ENCODE results near the gene SLC9A3.

SLC9A3 gene

GRCh38 chr5:524973-525761 is 918 bp upstream of the SLC9A3 start:
- H3K4me1 Mint-ChIP-seq: peaks cover 52% of the 10 kb centered on the region
- no peak for TF ChIP-seq CTCF (IDR thresholded peaks at IDR 0.05)
- H3K9me3 Mint-ChIP-seq: peaks cover 3% of the 10 kb centered on the region
- H3K4me3 Mint-ChIP-seq: peak overlapping the region; percentile 74
- no peak for DNase-seq
- H3K27ac Mint-ChIP-seq: no peak overlapping the region
- H3K36me3 Mint-ChIP-seq (ENCODE audit: low read depth): no peaks in the 10 kb centered on the region
- peaks cover 84% of the 10 kb centered on the region for H3K27me3 Mint-ChIP-seq (ENCODE audit: low read depth, poor library complexity)

- Mint-ChIP-seq H3K27ac (no peak overlapping the region), H3K27me3 (ENCODE audit: low read depth, poor library complexity) (peaks cover 74% of the 10 kb centered on the region), H3K36me3 (ENCODE audit: low read depth) (no peaks in the 10 kb centered on the region), H3K9me3 (no peaks in the 10 kb centered on the region), H3K4me3 (peak overlapping the region; percentile 76), H3K4me1 (peaks cover 43% of the 10 kb centered on the region)
- peak; percentile 64 for DNase-seq
- no peak for TF ChIP-seq CTCF (IDR thresholded peaks at IDR 0.05)
Observed at GRCh38 chr5:523441-524222, 617 bp downstream of the SLC9A3 start.

DNA sequence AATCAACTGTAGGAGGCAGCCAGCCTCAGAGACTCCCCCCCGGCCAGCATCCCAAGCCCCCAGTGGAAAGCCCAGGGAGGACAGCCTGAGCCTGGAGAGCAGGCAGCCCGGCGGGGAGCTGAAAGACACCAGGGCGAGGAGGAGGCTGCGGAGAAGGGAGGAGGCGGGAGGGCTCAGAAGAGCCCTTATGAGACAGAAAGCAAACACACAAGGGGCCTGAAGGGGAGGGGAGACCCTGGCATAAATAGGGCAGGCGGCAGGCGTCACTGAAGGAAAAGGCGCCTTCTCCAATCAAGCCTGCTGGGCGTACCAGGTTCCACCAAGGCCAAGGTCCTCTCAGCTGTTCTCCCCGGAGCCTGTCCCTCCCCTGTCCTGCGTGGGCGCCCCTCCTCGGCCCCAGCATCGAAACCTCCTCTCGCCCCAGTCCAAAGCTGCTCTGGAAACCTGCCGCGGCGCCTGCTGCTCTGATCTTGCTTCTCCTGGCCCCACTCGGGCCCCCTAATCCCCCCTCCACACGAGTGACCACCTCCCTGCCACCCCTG is 1.3 kb downstream of the SLC9A3 start:
- Mint-ChIP-seq H3K27me3 (ENCODE audit: low read depth, poor library complexity) (peaks cover 75% of the 10 kb centered on the region), H3K9me3 (peaks cover under 1% of the 10 kb centered on the region), H3K4me3 (peak overlapping the region; percentile 76), H3K4me1 (peaks cover 43% of the 10 kb centered on the region), H3K36me3 (ENCODE audit: low read depth) (no peaks in the 10 kb centered on the region), H3K27ac (no peak overlapping the region)
- TF ChIP-seq CTCF (IDR thresholded peaks at IDR 0.05): no peak
- DNase-seq: no peak

GRCh38 chr5:522116-522515 is 2.1 kb downstream of the SLC9A3 start:
- no peak for TF ChIP-seq CTCF (IDR thresholded peaks at IDR 0.05)
- H3K4me3 Mint-ChIP-seq: peak overlapping the region; percentile 45
- DNase-seq: no peak
- H3K36me3 Mint-ChIP-seq (ENCODE audit: low read depth): no peaks in the 10 kb centered on the region
- H3K4me1 Mint-ChIP-seq: peaks cover 43% of the 10 kb centered on the region
- H3K27ac Mint-ChIP-seq: no peak overlapping the region
- peaks cover 7% of the 10 kb centered on the region for H3K9me3 Mint-ChIP-seq
- H3K27me3 Mint-ChIP-seq (ENCODE audit: low read depth, poor library complexity): peaks cover 75% of the 10 kb centered on the region

- no peak for TF ChIP-seq CTCF (IDR thresholded peaks at IDR 0.05)
- H3K27ac Mint-ChIP-seq: no peak overlapping the region
- peaks cover 7% of the 10 kb centered on the region for H3K9me3 Mint-ChIP-seq
- peaks cover 43% of the 10 kb centered on the region for H3K4me1 Mint-ChIP-seq
- no peak for DNase-seq
- no peaks in the 10 kb centered on the region for H3K36me3 Mint-ChIP-seq (ENCODE audit: low read depth)
- peak overlapping the region; percentile 45 for H3K4me3 Mint-ChIP-seq
- peaks cover 75% of the 10 kb centered on the region for H3K27me3 Mint-ChIP-seq (ENCODE audit: low read depth, poor library complexity)
Observed at GRCh38 chr5:521680-522079, 2.6 kb downstream of the SLC9A3 start.

Data from nephron progenitor cell (in vitro differentiated cells).